ENCODE data around the gene CYB561D2. TPM values are rescaled to one million over a fixed set of nuclear protein-coding genes. Genes with fewer than 3 reads are reported as not detected.

CYB561D2 gene
- total and polyA plus RNA-seq, 2 of the 13 experiments (the other 11 are each of a cell fraction or from before 2014, with no cell fraction given) = 11.1 to 17.2 TPM

DNA sequence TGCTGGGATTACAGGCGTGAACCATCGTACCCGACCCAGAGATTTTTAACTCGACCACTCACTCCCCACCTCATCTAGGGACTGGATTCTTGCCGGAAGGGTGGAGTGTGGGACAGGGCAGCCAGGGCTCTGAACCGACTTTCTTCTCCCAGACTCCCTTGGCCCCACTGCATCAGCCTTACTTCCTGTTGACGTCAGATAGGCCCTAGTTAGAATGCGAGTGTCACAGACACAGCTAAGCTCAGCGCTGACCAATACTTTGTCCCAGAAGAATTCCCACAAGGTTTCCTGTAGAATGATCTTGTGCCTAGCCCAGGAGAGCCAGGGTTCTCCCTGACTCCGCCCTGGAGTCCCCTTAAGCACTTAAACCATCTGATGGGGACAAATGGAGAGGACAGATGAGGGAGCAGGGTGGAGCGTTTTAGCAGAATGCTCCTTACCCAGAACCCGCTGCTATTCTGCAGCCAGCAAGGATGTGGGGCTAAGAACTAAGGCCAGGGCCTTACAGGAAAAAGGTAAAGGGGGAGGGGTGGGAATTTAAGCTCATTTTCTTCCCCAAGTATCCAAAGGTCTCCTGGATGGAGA is 16.8 kb upstream of the CYB561D2 start:
- in situ Hi-C loops (cut with HindIII; ENCODE audit: extremely low pct_ligation_motif_present, low pct_unique_long_range_greater_than_20kb) (no loop called here), intact Hi-C loops (cut with micrococcal nuclease; ENCODE audit: unreplicated experiment) (no loop called here)
- H3K36me3 ChIP-seq (replicated peaks in 1 of 2; ENCODE audit: control insufficient read depth in 1 of 2, insufficient read depth in 2 of 2, low read length in 2 of 2) = peaks cover 22 to 39% of the 10 kb centered on the region in 2 experiments
- H3K27me3 ChIP-seq (ENCODE audit: control insufficient read depth in 1 of 2, insufficient read depth in 2 of 2, low read length in 2 of 2) = peaks cover 0 to 2% of the 10 kb centered on the region in 2 experiments; a peak in 1 of 5 replicates
- ChIA-PET POLR2A (interaction anchor here (4.7 kb wide), 1 partner anchor 10 kb away, joined by 58 read pairs; the partner anchor contains the start of gene HYAL2), CTCF (ENCODE audit: low intra/inter-chr PET ratio, low total read pairs) (no interaction called here)
- H3K4me1 ChIP-seq (ENCODE audit: insufficient read depth, low read length) = peaks cover 57% of the 10 kb centered on the region
- peaks cover 46% of the 10 kb centered on the region for H3K79me2 ChIP-seq (ENCODE audit: insufficient read depth, low read length)
- WGBS (ENCODE audit: low lambda C conversion rate) = 92% methylated on average over 8 of the region's 12 CpGs
- H2AFZ ChIP-seq (ENCODE audit: low read length) = no peak overlapping the region
- peak overlapping the region; percentile 8 for H3K27ac ChIP-seq (ENCODE audit: extremely low read length, insufficient read depth, low read length)
- TF ChIP-seq ZNF451 (CRISPR knock-in tag; IDR thresholded peaks at IDR 0.05) (no peak), ZNF549 (CRISPR knock-in tag; IDR thresholded peaks at IDR 0.05) (no peak), SIX4 (CRISPR knock-in tag; IDR thresholded peaks at IDR 0.05) (no peak), ARNT2 (CRISPR knock-in tag; IDR thresholded peaks at IDR 0.05; ENCODE audit: low read depth) (no peak), CEBPG (CRISPR knock-in tag; IDR thresholded peaks at IDR 0.05) (no peak), CENPT (CRISPR knock-in tag; IDR thresholded peaks at IDR 0.05; ENCODE audit: low read depth) (no peak)
- TF ChIP-seq, protein P1, sequence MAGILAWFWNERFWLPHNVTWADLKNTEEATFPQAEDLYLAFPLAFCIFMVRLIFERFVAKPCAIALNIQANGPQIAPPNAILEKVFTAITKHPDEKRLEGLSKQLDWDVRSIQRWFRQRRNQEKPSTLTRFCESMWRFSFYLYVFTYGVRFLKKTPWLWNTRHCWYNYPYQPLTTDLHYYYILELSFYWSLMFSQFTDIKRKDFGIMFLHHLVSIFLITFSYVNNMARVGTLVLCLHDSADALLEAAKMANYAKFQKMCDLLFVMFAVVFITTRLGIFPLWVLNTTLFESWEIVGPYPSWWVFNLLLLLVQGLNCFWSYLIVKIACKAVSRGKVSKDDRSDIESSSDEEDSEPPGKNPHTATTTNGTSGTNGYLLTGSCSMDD (CRISPR knock-in tag; IDR thresholded peaks at IDR 0.05) = no peak
- TF ChIP-seq, protein P2, sequence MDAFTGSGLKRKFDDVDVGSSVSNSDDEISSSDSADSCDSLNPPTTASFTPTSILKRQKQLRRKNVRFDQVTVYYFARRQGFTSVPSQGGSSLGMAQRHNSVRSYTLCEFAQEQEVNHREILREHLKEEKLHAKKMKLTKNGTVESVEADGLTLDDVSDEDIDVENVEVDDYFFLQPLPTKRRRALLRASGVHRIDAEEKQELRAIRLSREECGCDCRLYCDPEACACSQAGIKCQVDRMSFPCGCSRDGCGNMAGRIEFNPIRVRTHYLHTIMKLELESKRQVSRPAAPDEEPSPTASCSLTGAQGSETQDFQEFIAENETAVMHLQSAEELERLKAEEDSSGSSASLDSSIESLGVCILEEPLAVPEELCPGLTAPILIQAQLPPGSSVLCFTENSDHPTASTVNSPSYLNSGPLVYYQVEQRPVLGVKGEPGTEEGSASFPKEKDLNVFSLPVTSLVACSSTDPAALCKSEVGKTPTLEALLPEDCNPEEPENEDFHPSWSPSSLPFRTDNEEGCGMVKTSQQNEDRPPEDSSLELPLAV (CRISPR knock-in tag; conservative IDR thresholded peaks at IDR 0.05; ENCODE audit: low read depth) = no peak
- TF ChIP-seq, protein P3, sequence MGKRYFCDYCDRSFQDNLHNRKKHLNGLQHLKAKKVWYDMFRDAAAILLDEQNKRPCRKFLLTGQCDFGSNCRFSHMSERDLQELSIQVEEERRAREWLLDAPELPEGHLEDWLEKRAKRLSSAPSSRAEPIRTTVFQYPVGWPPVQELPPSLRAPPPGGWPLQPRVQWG (CRISPR knock-in tag; IDR thresholded peaks at IDR 0.05; ENCODE audit: borderline replicate concordance, low read depth) = no peak
- TF ChIP-seq, protein P4, sequence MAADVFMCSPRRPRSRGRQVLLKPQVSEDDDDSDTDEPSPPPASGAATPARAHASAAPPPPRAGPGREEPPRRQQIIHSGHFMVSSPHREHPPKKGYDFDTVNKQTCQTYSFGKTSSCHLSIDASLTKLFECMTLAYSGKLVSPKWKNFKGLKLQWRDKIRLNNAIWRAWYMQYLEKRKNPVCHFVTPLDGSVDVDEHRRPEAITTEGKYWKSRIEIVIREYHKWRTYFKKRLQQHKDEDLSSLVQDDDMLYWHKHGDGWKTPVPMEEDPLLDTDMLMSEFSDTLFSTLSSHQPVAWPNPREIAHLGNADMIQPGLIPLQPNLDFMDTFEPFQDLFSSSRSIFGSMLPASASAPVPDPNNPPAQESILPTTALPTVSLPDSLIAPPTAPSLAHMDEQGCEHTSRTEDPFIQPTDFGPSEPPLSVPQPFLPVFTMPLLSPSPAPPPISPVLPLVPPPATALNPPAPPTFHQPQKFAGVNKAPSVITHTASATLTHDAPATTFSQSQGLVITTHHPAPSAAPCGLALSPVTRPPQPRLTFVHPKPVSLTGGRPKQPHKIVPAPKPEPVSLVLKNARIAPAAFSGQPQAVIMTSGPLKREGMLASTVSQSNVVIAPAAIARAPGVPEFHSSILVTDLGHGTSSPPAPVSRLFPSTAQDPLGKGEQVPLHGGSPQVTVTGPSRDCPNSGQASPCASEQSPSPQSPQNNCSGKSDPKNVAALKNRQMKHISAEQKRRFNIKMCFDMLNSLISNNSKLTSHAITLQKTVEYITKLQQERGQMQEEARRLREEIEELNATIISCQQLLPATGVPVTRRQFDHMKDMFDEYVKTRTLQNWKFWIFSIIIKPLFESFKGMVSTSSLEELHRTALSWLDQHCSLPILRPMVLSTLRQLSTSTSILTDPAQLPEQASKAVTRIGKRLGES (CRISPR knock-in tag; IDR thresholded peaks at IDR 0.05; ENCODE audit: borderline replicate concordance) = no peak
- H3K4me3 ChIP-seq (replicated peaks in 1 of 3; ENCODE audit: insufficient read depth in 1 of 3, low read depth in 2 of 3, low read length in 3 of 3) = no peak overlapping the region
- H4K20me1 ChIP-seq (ENCODE audit: insufficient read depth, low read length) = peaks cover 12% of the 10 kb centered on the region
- BruUV-seq (replicated peaks) = no TSS peak
- FAIRE-seq (no peak), DNase-seq (ENCODE audit: low spot score) (no peak), ATAC-seq (no peak)
- H3K9me3 ChIP-seq (ENCODE audit: low read length) = no peaks in the 10 kb centered on the region
- peak overlapping the region; percentile 15; the same call in 1 of the 2 replicates for H3K9ac ChIP-seq (ENCODE audit: insufficient read depth, low read depth, low read length)
- peak overlapping the region; percentile 97 for H3K4me2 ChIP-seq (ENCODE audit: low read depth, low read length)
